Epithelial cell of esophagus (primary cell): ENCODE measurements around the gene ITGBL1.

ENCODE experiments used
- DNase-seq: peaks from one replicate; pipeline ENCODE4 v3.0.0; 2010; ENCODE audit warnings: low read depth
- H3K4me3 ChIP-seq: 2 replicates; pipeline ENCODE4 v1.5.1; 2011; ENCODE audit warnings: mild to moderate bottlenecking, low read length, control low read depth
- CTCF ChIP-seq: IDR thresholded peaks from 2 replicates; pipeline ENCODE4 v1.5.1; 2011; ENCODE audit warnings: low read depth, mild to moderate bottlenecking, low read length, control low read depth, inconsistent platforms; ENCODE audit not compliant: insufficient read depth; ENCODE audit errors: missing control alignments

Gene ITGBL1

GRCh38 chr13:101473458-101473857, 21.0 kb downstream of the ITGBL1 start:
- TF ChIP-seq CTCF = no peak
- DNase-seq = peak; percentile 67
- H3K4me3 ChIP-seq = no peak overlapping the region

- peak; percentile 43 for DNase-seq
- no peak overlapping the region for H3K4me3 ChIP-seq
- peak; percentile 44 for TF ChIP-seq CTCF
Observed at GRCh38 chr13:101474419-101474957, 22.0 kb downstream of the ITGBL1 start.

- H3K4me3 ChIP-seq = no peak overlapping the region
- no peak for DNase-seq
- no peak for TF ChIP-seq CTCF
Observed at GRCh38 chr13:101475536-101475935, 23.1 kb downstream of the ITGBL1 start.

- no peak for TF ChIP-seq CTCF
- H3K4me3 ChIP-seq = no peak overlapping the region
- no peak for DNase-seq
Observed at GRCh38 chr13:101481421-101481820, 28.9 kb downstream of the ITGBL1 start.

GRCh38 chr13:101486708-101487437, 34.4 kb downstream of the ITGBL1 start:
- TF ChIP-seq CTCF = no peak
- no peak overlapping the region for H3K4me3 ChIP-seq
- DNase-seq = no peak

- H3K4me3 ChIP-seq = no peak overlapping the region
- DNase-seq = no peak
- no peak for TF ChIP-seq CTCF
Observed at GRCh38 chr13:101487438-101487830, 35.0 kb downstream of the ITGBL1 start.

- no peak for DNase-seq
- TF ChIP-seq CTCF = no peak
- H3K4me3 ChIP-seq = no peak overlapping the region
Observed at GRCh38 chr13:101488734-101489133, 36.3 kb downstream of the ITGBL1 start.
